Activated CD8-positive, alpha-beta memory T cell treated with anti-CD3 and anti-CD28 coated beads for 48 hours (primary cell): ENCODE results near the gene CCDC85B.

ENCODE experiments used
- DNase-seq, 3 experiments: peaks; one replicate each; pipeline ENCODE4 v3.0.0-alpha.2; 2020; ENCODE audit warnings: low read depth in 2 of 3, low spot score in 2 of 3

CCDC85B gene

DNA sequence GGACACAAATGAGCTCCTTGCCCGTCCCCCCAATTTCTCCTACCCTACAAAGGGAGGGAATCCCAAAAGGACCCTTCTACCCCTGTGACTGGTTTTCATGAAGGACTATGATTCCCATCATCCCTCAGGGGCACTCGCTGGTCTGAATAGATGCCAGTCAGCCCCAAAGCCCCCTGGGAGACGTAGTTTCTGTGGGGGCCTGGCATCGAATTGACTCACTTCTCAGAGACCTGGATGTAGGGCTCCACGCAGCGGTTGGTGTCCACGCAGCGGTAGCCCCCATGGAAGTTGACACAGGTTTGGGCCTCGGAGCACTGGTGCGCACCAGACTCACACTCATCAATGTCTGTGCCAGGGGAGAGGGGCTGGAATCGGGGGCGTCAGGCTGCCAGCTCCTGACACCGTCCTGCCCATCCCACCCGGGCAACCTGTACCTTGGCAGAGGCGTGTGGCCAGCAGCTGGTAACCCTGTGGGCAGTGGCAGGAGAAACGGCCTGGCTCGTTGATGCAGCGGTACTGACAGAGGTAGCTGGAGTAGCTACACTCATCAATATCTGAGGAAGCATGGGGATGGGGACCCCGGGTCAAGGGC is 22.3 kb upstream of the CCDC85B start:
- DNase-seq = no peak

DNA sequence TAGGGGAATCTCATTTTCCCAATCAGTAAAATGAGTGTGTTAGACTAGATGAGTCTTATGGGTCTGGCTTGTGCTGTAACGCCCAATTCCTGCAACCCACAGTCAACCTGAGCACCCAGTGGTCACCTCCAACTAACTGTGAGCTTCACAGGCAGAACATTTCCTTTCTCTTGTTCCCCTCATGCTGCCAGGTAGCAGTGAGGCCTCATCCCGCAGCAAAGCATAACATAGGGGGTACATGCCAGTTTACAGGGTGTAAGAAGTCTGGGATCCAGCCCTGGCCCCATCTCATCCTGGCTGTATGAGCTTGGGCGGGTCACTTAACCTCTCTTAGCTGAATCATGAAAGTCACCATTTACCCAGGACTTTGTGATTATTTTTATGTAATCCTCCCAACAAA is 21.6 kb upstream of the CCDC85B start:
- no peak for DNase-seq

DNA sequence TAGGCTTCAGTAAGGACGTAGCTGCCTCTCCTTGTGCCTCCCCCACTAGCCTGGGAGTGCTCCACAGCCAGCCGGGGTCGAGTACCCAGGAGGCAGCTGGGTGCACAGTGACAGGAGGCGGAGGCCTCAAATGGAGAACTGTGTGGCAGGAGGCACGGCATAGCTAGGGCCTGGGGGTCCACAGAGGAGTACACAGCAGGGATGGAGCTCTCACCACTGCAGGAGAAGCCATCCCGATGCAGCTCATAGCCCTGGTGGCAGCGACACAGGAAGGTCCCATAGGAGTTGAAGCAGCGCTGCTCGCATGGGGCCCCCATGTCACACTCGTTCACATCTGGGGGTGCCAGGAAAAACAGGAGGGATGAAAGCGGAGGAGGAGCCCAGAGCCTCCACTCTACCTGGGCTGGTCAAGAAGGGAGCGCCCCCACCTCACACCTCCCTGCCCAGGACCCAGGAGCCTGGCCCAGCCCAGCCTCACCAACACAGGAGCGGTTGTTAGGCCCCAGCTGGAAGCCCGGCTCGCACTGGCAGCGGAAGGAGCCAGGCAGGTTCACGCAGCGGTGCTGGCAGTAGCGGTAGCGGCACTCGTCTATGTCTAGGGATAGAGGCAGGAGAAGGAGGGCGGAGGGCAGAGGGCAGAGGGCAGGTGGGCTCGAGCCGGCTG is 20.7 kb upstream of the CCDC85B start:
- DNase-seq = no peak

DNA sequence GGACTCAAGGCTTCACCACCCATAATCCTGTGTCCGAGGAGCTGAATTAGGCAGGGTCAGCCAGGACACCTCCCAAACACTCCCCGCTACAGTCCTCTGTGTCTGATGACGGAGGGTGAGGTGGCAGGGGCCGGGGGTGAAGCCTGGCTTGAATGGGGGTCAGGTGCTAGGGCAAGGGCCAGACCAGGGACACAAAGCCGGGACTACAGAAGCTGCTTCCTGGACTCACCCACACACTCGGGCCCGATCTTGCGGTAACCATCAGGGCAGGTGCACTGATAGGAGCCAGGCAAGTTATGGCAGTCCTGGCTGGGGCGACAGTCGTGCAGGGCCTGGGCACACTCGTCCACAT is 20.2 kb upstream of the CCDC85B start:
- DNase-seq = no peak

DNA sequence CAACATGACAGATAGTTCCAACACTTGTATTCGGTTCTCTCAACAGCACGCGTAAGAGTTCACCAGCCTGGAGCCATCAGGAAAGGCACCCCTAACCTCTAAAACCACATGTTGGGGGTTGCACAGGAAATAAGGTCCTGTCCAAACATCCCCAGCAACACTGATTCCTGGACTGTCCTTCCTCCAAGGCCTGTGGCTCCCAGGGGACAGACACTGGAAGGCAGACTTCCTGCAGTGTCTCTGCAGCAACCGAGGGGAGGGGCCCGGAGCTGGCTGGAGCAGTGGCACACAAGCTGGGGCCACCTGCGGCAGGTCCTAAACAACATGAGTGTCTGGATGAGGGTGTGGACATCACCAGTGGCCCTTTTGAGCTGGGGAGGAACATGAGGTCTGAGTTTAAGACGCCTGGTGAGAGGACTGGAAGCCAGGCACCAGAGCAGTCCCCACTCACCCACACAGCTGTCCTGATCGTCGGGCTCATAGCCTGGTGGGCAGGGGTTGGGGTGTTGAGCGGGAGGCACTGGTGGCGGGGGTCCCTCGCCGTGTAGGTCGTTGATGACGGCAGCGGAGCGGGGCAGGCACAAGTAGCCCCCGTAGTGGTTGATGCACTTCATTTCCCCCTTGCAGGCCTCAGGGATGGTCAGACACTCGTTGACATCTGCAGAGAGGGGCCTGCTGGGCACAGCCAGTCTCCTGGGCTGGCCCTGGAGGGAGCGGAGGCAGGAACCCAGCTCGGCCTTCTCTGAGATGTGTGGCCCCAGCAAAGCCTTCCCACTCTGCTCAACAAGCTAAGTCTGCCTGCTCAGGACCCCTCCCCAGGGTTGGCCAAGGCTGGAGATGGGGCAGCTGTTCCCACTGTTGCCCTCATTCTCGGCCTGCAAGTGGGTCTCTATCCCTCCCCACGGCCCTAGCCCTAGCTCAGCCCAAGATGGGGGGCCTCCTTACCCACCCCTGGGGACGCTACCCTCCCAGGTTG is 19.5 kb upstream of the CCDC85B start:
- no peak for DNase-seq

GRCh38 chr11:65871811-65872548 is 18.5 kb upstream of the CCDC85B start:
- no peak for DNase-seq

DNA sequence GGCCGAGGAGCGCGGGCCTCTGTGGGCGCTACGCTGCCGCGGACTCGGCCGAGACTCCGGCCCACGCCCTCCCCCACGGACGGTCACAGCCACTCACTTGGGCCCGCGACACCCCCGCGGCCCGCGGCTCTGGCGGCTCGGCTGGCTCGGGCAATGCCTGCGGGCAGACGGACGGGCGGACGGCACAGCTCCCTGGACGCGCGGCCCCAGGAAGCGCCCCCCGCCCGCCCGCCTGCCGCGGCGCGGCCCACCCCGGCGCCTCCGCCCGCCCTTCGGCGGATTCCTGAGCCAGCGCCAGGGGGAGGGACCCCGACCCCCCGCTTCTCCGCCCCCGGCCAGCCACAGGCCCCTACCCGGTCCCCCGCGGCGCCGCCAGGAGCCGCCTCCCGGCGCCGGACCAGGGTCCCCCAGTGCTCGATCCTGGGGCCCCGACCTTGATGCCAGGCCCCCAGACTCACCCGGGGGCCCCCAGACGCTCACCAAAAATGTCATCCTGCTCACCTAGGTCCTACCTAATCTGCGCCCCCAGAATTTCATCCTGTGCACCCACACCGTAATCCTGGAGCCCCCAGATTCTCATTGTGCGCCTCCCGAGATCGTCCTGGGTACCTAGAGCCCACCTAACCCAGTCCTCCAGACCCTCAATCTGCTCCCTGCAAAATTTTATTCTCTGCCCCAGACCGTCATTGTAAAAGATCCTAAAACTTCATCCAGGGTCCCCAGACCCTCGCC is 17.7 kb upstream of the CCDC85B start, which contains the start of gene EFEMP2:
Gene EFEMP2 (minus strand): TSS at position 215 of the 732 bp plus-strand sequence. CDS start 446 bp downstream, outside the sequence.
- DNase-seq = no peak

- DNase-seq = peak; percentile 94 to 97 (median 95)
Observed at GRCh38 chr11:65873318-65874156, 16.9 kb upstream of the CCDC85B start.

DNA sequence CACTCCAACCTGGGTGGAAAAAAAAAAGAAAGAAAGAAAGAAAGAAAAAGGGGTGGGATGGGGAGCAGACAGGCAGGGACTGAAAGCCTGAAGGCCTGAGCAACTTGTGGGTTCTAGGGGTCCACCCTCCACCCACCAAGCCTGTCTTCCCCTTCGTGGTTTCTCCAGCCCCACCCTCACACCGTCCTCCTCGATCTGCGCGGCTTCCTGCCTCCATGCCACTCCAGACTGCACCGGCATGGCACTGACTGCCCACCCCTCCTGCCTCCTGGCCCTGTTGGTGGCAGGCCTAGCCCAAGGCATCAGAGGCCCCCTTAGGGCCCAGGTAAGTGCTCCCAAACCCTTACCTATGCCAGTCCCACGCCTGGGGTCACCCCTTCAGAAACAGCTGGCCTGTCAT is 10.9 kb upstream of the CCDC85B start, which contains the start of gene CTSW:
Gene CTSW (plus strand): TSS at position 221 of the 400 bp plus-strand sequence. CDS start 18 bp downstream, at position 239.
- no peak for DNase-seq

- no peak for DNase-seq
Observed at GRCh38 chr11:65880027-65880426, 10.4 kb upstream of the CCDC85B start.

DNA sequence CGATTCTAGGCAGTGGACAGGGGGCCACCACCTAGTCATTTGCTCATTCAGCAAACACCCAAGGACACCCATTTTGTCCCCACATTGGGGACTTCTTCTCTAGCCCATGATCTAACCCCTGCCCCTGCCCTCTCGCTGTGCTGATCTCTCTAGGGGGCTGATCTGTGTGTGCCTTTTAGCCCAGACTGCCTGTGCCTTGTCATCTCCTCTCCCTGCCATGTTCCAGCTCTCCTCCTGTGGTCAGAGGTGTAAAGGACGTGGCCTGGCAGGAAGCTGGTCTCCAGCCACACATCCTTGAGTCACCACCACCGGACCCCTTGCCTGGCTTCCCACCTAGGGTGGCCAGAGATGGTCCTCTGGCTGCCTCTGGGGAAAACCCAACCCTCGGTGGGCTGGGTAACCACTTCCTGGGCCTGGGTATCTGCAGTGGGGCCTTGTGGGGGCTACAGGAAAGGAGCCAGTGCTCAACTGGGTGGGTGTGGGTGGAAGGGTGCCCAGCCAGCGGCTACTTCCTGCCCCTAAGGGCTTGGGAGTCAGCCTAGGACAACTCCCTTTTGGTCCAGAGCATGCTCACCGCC is 9.5 kb upstream of the CCDC85B start:
- DNase-seq = no peak

DNA sequence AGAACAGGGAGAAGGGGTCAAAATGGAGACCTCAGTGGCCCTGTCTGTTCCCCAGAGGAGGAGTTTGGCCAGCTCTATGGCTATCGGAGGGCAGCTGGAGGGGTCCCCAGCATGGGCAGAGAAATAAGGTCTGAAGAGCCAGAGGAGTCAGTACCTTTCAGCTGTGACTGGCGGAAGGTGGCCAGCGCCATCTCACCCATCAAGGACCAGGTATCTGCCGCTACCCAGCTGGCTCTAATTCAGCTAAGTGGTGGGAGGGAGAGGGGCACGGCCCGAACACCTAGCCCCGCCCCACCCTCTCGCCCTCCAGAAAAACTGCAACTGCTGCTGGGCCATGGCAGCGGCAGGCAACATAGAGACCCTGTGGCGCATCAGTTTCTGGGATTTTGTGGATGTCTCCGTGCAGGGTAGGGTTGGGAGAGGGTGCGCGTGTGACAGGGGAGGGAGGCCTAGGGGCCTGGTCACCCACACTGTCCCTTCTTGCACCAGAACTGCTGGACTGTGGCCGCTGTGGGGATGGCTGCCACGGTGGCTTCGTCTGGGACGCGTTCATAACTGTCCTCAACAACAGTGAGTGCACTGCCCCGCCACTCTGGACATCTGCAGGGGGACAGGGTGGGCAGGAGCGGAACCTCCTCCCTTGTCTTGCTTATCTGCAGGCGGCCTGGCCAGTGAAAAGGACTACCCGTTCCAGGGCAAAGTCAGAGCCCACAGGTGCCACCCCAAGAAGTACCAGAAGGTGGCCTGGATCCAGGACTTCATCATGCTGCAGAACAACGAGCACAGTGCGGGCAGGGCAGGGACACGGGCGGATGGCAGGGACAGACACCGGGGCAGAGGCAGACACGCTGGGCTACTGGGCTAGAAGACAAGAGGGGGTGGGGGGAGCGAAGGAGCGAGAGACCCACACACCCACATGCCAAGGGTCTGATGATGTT is 8.1 kb upstream of the CCDC85B start:
- DNase-seq = no peak

DNA sequence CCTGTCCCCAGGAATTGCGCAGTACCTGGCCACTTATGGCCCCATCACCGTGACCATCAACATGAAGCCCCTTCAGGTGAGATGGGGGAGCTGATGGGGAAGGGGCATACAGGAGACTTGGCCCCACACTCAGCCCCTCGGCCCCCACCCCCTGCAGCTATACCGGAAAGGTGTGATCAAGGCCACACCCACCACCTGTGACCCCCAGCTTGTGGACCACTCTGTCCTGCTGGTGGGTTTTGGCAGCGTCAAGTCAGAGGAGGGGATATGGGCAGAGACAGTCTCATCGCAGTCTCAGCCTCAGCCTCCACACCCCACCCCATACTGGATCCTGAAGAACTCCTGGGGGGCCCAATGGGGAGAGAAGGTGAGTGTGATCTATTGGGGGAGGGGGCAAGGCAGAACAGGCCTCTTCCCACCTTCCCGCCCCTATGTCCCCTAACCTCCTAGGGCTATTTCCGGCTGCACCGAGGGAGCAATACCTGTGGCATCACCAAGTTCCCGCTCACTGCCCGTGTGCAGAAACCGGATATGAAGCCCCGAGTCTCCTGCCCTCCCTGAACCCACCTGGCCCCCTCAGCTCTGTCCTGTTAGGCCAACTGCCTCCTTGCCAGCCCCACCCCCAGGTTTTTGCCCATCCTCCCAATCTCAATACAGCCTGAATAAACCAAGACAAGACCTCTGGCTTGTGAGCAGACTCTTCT is 7.3 kb upstream of the CCDC85B start:
- DNase-seq = no peak

DNA sequence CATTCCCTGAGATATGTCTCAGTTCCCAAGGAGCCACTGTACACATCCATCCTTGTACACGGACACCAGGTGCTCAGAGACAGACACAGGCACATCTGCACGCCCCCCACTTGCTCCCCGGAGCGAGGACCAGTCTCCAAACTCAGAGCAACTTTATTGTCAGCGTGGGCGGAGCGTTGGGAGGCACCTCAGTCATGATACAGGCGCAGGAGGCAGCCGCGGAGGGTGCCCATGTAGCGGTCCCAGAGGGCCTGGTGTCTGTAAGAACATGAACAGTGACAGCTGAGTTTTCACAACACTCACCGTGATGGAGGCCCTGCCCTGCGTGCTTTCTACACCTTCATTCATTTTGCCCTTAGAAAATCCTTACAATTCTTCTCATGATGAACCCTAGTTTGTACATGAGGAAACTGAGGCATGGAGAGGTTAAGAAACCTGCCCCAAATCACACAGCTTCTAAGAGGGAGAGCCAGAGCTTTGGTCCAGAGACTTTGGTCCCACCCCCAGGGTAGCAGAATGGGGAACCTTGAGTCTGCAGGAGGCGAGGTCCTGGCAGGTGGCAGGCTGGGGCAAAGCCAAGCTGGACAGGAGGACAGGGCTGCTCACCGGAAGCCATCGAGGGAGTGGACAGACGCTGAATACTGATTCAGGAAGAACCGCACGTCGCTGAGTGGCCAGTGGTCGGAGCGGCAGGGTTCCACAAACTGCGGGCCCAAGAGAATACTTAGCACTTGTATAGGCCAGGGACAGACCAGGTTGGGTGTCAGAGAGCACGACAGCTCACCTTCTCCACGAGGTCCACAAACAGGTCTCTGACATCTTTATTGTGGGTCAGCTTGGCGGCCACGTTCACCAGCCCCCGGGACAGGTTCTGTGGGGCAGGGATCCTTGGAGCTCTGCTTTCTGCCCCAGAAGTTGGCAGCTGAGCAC is 6.4 kb upstream of the CCDC85B start:
- no peak for DNase-seq

GRCh38 chr11:65884716-65885092 is 5.8 kb upstream of the CCDC85B start:
- peak in 2 of 3 experiments; percentile 62 for DNase-seq

DNA sequence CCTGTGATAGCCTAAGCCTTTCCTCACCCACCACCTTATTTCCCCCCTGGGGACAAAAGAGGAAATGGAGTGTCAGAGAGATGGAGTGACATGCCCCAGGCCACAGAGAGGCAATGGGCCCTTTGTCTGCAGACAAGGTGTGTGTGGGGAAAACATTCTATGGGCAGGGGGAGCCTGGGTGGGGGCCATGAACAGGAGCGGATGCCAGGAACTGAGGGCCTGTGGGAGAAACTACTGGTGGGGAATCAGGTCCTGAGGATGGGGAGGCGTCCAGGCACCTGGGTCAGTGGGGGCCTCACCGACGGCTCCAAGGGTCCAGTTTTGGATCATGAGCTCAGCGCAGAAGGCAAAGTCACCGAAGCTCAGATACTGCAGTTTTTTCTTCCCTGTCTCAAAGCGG is 5.2 kb upstream of the CCDC85B start:
- DNase-seq = no peak
